GM23338 (cell line): ENCODE results near the gene PAPPA2. TPM values are rescaled to one million over a fixed set of nuclear protein-coding genes. Genes with fewer than 3 reads are reported as not detected.

Experiments used
- ATAC-seq: fragments of 200-7000 bp; cut with Tn5 transposase; 3 replicates; pipeline ENCODE4 v1.9.1; 2020
- DNase-seq: peaks from one replicate; pipeline ENCODE4 v3.0.0-alpha.2; 2015; ENCODE audit warnings: low spot score
- H2AFZ ChIP-seq: fragments of 200-600 bp; sonication (generic); 2 replicates; pipeline ENCODE4 v1.8.0; 2016; ENCODE audit warnings: antibody characterized with exemption, mild to moderate bottlenecking, moderate library complexity
- H3F3A ChIP-seq: fragments of 200-600 bp; sonication (generic); replicated peaks from 2 replicates; pipeline ENCODE4 v1.8.0; 2017; ENCODE audit warnings: antibody characterized with exemption, mixed run types, low read depth
- H3K27ac ChIP-seq: fragments of 200-600 bp; sonication (generic); 2 replicates; pipeline ENCODE4 v1.6.1; 2016; ENCODE audit warnings: low read depth
- H3K27me3 ChIP-seq: fragments of 200-600 bp; sonication (generic); 2 replicates; pipeline ENCODE4 v1.8.0; 2016; ENCODE audit warnings: mild to moderate bottlenecking, mixed run types, moderate library complexity; ENCODE audit not compliant: insufficient read depth
- H3K36me3 ChIP-seq: fragments of 200-600 bp; sonication (generic); 2 replicates; pipeline ENCODE4 v1.8.0; 2016; ENCODE audit warnings: mild to moderate bottlenecking; ENCODE audit not compliant: insufficient read depth
- H3K4me1 ChIP-seq: fragments of 200-600 bp; sonication (generic); 2 replicates; pipeline ENCODE4 v1.8.0; 2016; ENCODE audit warnings: mild to moderate bottlenecking, moderate library complexity; ENCODE audit not compliant: insufficient read depth
- H3K4me2 ChIP-seq: fragments of 200-600 bp; sonication (generic); 2 replicates; pipeline ENCODE4 v1.7.1; 2017; ENCODE audit warnings: mixed run types
- H3K4me3 ChIP-seq: fragments of 200-600 bp; sonication (generic); 2 replicates; pipeline ENCODE4 v1.6.1; 2016; ENCODE audit warnings: mixed run types
- H3K79me2 ChIP-seq: fragments of 200-600 bp; sonication (generic); replicated peaks from 2 replicates; pipeline ENCODE4 v1.8.0; 2017; ENCODE audit warnings: mild to moderate bottlenecking; ENCODE audit not compliant: insufficient read depth
- H3K9me2 ChIP-seq: fragments of 200-600 bp; sonication (generic); 2 replicates; pipeline ENCODE4 v1.8.0; 2017; ENCODE audit not compliant: insufficient read depth
- H4K20me1 ChIP-seq: fragments of 200-600 bp; sonication (generic); replicated peaks from 2 replicates; pipeline ENCODE4 v1.8.0; 2017; ENCODE audit warnings: mild to moderate bottlenecking; ENCODE audit not compliant: insufficient read depth
- H3K27ac Mint-ChIP-seq: 2 replicates; pipeline ENCODE4 v1.8.0; 2020; ENCODE audit warnings: inconsistent platforms, mild to moderate bottlenecking, moderate library complexity, mixed read lengths
- H3K27me3 Mint-ChIP-seq: 3 replicates; pipeline ENCODE4 v1.8.0; 2022; ENCODE audit warnings: low read depth, mild to moderate bottlenecking, moderate library complexity, mixed read lengths, inconsistent platforms; ENCODE audit not compliant: insufficient read depth, poor library complexity
- H3K36me3 Mint-ChIP-seq: 3 replicates; pipeline ENCODE4 v1.8.0; 2021; ENCODE audit warnings: low read depth, mild to moderate bottlenecking, inconsistent platforms, moderate library complexity, mixed read lengths
- H3K4me1 Mint-ChIP-seq: 3 replicates; pipeline ENCODE4 v1.8.0; 2020; ENCODE audit warnings: mild to moderate bottlenecking, inconsistent platforms, mixed read lengths
- H3K4me3 Mint-ChIP-seq: 3 replicates; pipeline ENCODE4 v1.8.0; 2021; ENCODE audit warnings: moderate library complexity, mild to moderate bottlenecking, inconsistent platforms, mixed read lengths
- H3K9me3 Mint-ChIP-seq: 3 replicates; pipeline ENCODE4 v1.8.0; 2020; ENCODE audit warnings: moderate library complexity, mild to moderate bottlenecking, inconsistent platforms, mixed read lengths
- CREB1 ChIP-seq: fragments of 250-450 bp; sonication (Bioruptor Pico); IDR thresholded peaks from 2 replicates; pipeline ENCODE4 v1.5.0; 2020; ENCODE audit warnings: low read depth, mild to moderate bottlenecking, moderate library complexity
- CTCF ChIP-seq, 2 experiments: fragments of 200-600 bp in 1 of 2; sonication (generic) in 1 of 2; conservative IDR thresholded peaks; 2 replicates each; pipeline versions ENCODE4 v1.5.1 to v1.6.1; 2016 to 2017; ENCODE audit warnings: antibody characterized with exemption in 2 of 2, low read depth in 2 of 2, mild to moderate bottlenecking in 2 of 2, moderate library complexity in 1 of 2
- ETS1 ChIP-seq: IDR thresholded peaks from 2 replicates; pipeline ENCODE4 v1.6.1; 2016; ENCODE audit warnings: antibody characterized with exemption
- EZH2 ChIP-seq: fragments of 200-600 bp; sonication (generic); IDR thresholded peaks from one replicate; pipeline ENCODE4 v1.8.0; 2017; ENCODE audit warnings: antibody characterized with exemption, mild to moderate bottlenecking, low read depth; ENCODE audit not compliant: unreplicated experiment
- EZH2phosphoT487 ChIP-seq: fragments of 200-600 bp; sonication (generic); IDR thresholded peaks from one replicate; pipeline ENCODE4 v1.8.1; 2018; ENCODE audit warnings: antibody characterized with exemption; ENCODE audit not compliant: unreplicated experiment
- JUNB ChIP-seq: IDR thresholded peaks from one replicate; pipeline ENCODE4 v1.6.1; 2016; ENCODE audit warnings: antibody characterized with exemption; ENCODE audit not compliant: unreplicated experiment
- NANOG ChIP-seq: IDR thresholded peaks from 2 replicates; pipeline ENCODE4 v1.6.1; 2016; ENCODE audit warnings: antibody characterized with exemption, borderline replicate concordance
- POLR2AphosphoS5 ChIP-seq: IDR thresholded peaks from 2 replicates; pipeline ENCODE4 v1.6.1; 2016; ENCODE audit warnings: antibody characterized with exemption, low read depth
- REST ChIP-seq: IDR thresholded peaks from one replicate; pipeline ENCODE4 v1.6.1; 2018; ENCODE audit warnings: antibody characterized with exemption; ENCODE audit not compliant: unreplicated experiment
- STAT1 ChIP-seq: IDR thresholded peaks from one replicate; pipeline ENCODE4 v1.6.1; 2016; ENCODE audit warnings: antibody characterized with exemption; ENCODE audit not compliant: unreplicated experiment
- ZNF114 ChIP-seq: fragments of 250-450 bp; sonication (Bioruptor Pico); IDR thresholded peaks from 2 replicates; pipeline ENCODE4 v1.5.0; 2020; ENCODE audit warnings: mild to moderate bottlenecking, moderate library complexity
- ZNF331 ChIP-seq: fragments of 250-450 bp; sonication (Bioruptor Pico); IDR thresholded peaks from 2 replicates; pipeline ENCODE4 v1.5.0; 2020; ENCODE audit warnings: low read depth, mild to moderate bottlenecking, moderate library complexity
- ZNF462 ChIP-seq: fragments of 250-450 bp; sonication (Bioruptor Pico); IDR thresholded peaks from 2 replicates; pipeline ENCODE4 v1.5.0; 2020; ENCODE audit warnings: mild to moderate bottlenecking, moderate library complexity
- polyA plus RNA-seq: library from polyadenylated mRNA; unstranded; fragments of >200 nt; fragmentation: Nextera tagmentation; extraction: Ambion mirVana; gene quantifications from 2 replicates; pipeline ENCODE4 v1.2.1, GENCODE V29; 2016
- total RNA-seq: library from RNA; depleted of rRNA; stranded (reverse); fragments of >200 nt; shearing (Covaris generic); gene quantifications from 2 replicates; pipeline ENCODE4 v1.2.3, GENCODE V29; 2014

PAPPA2 gene
- total and polyA plus RNA-seq, 2 experiments from 2014 or later = 1.4 to 1.7 TPM

GRCh38 chr1:176733661-176734060 lies 270.7 kb downstream of the PAPPA2 start:
- Histone ChIP-seq H3F3A (no peaks in the 10 kb centered on the region), H3K79me2 (no peaks in the 10 kb centered on the region), H4K20me1 (no peaks in the 10 kb centered on the region), H3K27me3 (no peaks in the 10 kb centered on the region), H3K4me2 (no peak overlapping the region), H3K27ac (no peak overlapping the region), H3K9me2 (peaks cover 6% of the 10 kb centered on the region; the same call in 1 of the 2 replicates), H3K36me3 (no peaks in the 10 kb centered on the region), H3K4me1 (no peaks in the 10 kb centered on the region), H3K4me3 (no peak overlapping the region), H2AFZ (peak overlapping the region; percentile 8; the same call in 1 of the 2 replicates)
- no peak for TF ChIP-seq CTCF (conservative IDR thresholded peaks at IDR 0.05; ENCODE audit: low read depth in 2 of 2)
- TF ChIP-seq ZNF331 (CRISPR knock-in tag) = no peak
- no peak for TF ChIP-seq JUNB
- TF ChIP-seq ZNF114 (CRISPR knock-in tag) = no peak
- TF ChIP-seq CREB1 = no peak
- TF ChIP-seq ZNF462 (CRISPR knock-in tag) = no peak
- no peak for TF ChIP-seq REST
- no peak for TF ChIP-seq STAT1
- no peak for TF ChIP-seq POLR2AphosphoS5
- TF ChIP-seq EZH2phosphoT487 = no peak
- TF ChIP-seq ETS1 = no peak
- no peak for TF ChIP-seq NANOG
- TF ChIP-seq EZH2 = no peak
- DNase-seq = no peak
- Mint-ChIP-seq H3K36me3 (no peaks in the 10 kb centered on the region), H3K27ac (no peak overlapping the region), H3K4me1 (no peaks in the 10 kb centered on the region), H3K4me3 (no peak overlapping the region), H3K9me3 (0 out of 3 replicates have a peak, but pooled peaks cover 4% of the 10 kb centered on the region), H3K27me3 (peaks cover 2% of the 10 kb centered on the region)
- ATAC-seq = no peak
